ENCODE measurements around the gene IGF2BP3.

GRCh38 chr7:23456093-23456492 is 14.2 kb downstream of the IGF2BP3 start:
- TF ChIP-seq CTCF (conservative IDR thresholded peaks at IDR 0.05) (no peak), EZH2 (IDR thresholded peaks at IDR 0.05; ENCODE audit: low read depth) (no peak)

Data from PC-9 (cell line).